Tibial nerve (tissue), 3 donors: ENCODE results near the gene SHCBP1.

Experiments used
- CTCF ChIP-seq, 5 experiments: fragments of 200-600 bp in 3 of 5; fragments of 450-650 bp in 2 of 5; sonication (generic) in 3 of 5; IDR thresholded peaks; one replicate each; pipeline ENCODE4 v1.5.1; 2016 to 2019; ENCODE audit warnings: antibody characterized with exemption in 5 of 5, mild to moderate bottlenecking in 3 of 5, moderate library complexity in 2 of 5
- POLR2A ChIP-seq, 2 donors: fragments of 450-650 bp; IDR thresholded peaks; one replicate each; pipeline ENCODE4 v1.6.1; 2017; ENCODE audit warnings: antibody characterized with exemption in 2 of 2, mild to moderate bottlenecking in 2 of 2, moderate library complexity in 2 of 2

GRCh38 chr16:46555951-46556350 lies 65.2 kb downstream of the SHCBP1 start:
- no peak for TF ChIP-seq CTCF (IDR thresholded peaks at IDR 0.05)
- TF ChIP-seq POLR2A (IDR thresholded peaks at IDR 0.05) = no peak
